NCI-H2227 (cell line): ENCODE measurements around the gene HMX1.

Experiments used
- DNase-seq: peaks from one replicate; lab custom pipeline; 2025; ENCODE audit not compliant: unreplicated experiment; lab: John Stamatoyannopoulos, UW

Gene HMX1

DNA sequence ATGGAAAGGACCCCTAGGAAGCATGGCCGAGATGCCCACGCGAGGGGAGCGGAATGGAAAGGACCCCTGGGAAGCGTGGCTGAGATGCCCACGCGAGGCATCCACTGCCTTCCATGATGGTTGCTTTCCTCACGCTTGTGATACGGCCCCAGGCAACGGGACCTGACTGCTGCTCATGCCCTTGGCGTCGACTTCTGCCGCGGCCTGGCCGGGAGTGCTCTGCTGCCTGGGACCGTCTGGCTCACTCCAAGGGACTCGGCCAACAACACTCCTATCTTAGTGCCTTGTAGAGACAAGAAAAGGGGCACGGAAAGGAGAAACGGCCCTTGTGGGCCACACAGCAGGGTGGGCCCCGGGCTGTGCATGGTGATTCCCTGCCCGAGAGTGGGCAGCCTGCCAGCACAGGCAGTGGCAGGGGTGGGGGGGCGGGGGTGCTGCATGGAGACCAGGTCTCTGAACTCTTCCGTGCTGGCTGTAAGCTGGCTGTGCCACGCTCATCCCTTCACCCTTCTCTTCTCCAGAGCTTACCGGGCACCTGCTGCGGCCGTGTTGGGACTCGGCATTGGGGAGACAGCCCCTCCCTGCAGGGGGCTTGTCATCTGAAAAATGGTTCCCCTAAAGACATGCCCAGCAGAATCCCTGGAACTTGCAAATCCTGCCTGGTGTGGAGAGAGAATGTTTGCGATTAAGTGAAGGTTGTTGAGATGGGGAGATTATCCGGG, 38.6 kb upstream of the HMX1 start:
- no peak for DNase-seq

- no peak for DNase-seq
Measured at GRCh38 chr4:8909548-8909947, 37.9 kb upstream of the HMX1 start.

GRCh38 chr4:8908206-8908893, 36.7 kb upstream of the HMX1 start:
- DNase-seq: no peak

GRCh38 chr4:8907596-8908205, 36.1 kb upstream of the HMX1 start:
- DNase-seq: no peak

DNA sequence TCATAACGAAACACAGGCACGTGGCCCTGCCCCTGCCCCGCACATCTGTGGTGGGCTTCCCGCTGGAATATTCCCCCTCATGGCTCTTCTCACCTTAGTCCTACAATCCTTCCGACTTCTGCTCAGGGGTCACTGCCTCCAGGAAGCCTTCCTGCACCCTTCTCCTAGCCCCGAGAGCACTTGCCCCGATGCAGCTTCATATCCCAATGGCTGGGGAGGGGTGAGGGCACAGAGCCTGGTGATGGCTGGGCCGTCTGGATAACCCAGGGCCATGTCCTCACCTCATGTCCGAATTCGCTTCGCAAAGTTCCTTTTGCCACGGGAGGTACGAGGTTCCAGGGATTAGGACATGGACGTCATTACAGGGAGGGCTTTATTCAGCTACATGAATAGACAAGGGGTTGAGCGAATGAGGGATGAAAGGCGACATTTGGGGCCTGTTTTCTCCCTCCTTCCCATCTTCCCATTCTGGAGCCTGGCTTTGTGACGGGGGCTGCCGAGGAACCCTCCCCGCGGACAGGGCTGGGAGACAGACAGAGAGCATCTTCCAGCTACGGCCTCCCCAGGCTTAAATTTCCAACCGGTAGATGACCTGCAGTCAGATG, 35.5 kb upstream of the HMX1 start:
- no peak for DNase-seq

DNA sequence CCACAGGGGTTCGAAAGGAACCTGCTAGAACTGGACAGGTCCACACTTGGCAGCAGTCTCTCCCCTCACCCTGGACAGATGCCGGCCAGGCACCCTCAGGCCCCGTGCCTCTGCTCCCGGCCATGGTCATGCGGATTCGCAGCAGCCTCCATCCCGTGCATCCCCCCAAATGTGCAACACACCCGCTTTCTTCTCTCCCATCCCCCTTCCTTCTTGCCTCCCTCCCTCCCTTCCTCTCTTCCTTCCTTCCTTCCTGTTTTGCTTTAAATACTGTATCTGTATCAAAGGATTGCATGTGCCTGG, 35.0 kb upstream of the HMX1 start:
- no peak for DNase-seq

DNA sequence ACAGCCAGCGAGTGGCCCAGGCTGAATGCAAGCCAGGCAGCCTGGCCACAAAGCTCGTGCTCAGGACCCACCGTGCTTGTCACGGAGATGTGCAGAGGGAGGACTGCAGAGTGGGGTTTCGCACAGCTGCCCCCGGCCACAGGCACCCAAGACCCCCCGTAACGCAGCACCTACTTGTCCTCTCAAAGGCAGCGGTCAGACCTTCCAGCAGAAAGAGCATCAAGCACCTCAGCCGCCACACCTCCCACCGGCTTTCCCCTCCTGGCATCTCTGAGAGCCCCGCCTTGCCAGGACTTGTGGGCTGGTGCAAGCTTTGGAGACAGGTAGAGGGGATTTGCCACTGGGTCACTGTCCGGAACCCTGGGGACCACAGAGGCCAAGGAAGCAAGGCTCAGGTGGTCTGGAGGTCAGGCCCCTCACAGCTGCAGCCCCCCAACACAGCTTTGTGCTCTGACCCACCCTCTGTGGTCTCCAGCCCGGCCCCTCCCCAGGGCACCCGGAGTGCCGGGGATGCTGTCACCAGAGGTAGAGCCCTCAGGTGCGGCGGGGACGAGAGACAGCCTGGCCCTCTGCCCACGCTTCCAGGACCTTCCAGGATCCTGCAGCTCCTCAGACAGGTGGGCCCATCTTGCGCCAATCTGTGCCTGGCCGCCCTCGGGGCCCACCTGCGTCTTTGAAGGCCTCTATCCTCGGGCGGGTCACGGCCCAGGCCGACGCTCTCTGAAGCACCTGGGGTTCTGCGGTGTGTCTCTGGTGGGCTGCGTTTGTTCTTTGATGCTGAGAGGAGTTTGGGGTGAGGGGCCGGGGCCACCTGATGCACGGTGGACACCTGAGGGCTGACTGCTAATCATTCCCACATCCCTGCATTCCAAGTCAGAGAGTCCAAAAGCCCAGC, 34.4 kb upstream of the HMX1 start:
- DNase-seq: no peak

GRCh38 chr4:8905226-8905772, 33.7 kb upstream of the HMX1 start:
- no peak for DNase-seq

GRCh38 chr4:8904666-8905065, 33.0 kb upstream of the HMX1 start:
- DNase-seq: no peak

- DNase-seq: no peak
Measured at GRCh38 chr4:8904041-8904501, 32.4 kb upstream of the HMX1 start.

DNA sequence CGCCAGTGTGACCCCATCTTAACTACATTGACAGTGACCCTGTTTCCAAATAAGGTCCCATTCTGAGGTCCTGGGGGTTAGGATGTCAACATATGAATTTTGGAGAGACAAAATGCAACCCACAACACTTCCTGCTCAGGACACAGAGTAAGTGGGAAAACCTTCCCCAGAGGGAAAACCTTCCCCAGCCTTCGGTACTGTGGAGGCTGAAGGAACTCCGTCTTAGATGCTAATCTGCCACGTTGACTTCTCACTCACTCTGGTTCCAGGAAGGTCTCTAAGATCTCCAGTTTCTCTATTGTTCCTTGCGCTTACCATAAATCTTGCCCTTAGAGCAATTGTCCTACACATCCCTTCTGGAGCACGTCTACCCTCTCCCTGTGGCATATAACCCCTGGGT, 29.7 kb upstream of the HMX1 start:
- no peak for DNase-seq

- no peak for DNase-seq
Measured at GRCh38 chr4:8900588-8900987, 28.9 kb upstream of the HMX1 start.

DNA sequence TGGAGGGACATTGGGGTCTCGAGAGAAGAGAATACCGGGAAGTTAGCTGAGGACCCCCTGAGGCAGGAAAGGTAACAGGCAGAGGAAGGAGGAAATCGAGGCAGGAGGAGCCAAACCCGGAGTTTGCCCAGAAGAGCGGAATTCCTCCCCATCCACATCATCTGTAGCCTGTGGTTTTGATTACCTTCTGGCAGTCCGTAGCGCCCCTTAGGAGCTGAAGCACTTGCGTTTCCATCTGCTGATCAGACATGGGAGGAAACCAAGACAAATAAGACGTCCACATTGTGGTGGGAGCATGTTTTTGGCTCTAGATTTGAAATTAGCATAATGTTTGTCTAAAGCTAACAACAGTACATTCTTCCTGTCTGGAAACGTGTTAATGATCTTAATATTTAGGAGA, 26.8 kb upstream of the HMX1 start:
- DNase-seq: no peak

GRCh38 chr4:8897251-8898167, 25.9 kb upstream of the HMX1 start:
- no peak for DNase-seq

DNA sequence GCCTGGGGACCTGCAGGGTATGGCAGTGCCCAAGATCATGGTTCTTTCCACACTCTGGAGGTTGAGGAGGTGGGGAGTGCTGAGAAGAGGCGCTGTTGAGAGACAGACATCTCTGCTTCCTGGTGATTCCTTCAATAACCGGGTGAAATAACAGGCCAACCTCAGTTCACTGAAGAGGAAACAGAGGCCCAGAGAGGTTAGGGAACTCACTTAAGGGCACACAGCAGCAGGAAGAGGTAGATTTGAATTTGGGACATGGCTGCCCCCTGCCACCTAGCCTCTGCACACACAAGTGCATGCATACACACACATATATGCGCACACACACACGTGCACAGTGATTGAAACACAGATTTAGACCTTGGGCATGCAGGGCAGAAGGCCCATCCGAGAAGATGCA, 24.9 kb upstream of the HMX1 start:
- DNase-seq: no peak

DNA sequence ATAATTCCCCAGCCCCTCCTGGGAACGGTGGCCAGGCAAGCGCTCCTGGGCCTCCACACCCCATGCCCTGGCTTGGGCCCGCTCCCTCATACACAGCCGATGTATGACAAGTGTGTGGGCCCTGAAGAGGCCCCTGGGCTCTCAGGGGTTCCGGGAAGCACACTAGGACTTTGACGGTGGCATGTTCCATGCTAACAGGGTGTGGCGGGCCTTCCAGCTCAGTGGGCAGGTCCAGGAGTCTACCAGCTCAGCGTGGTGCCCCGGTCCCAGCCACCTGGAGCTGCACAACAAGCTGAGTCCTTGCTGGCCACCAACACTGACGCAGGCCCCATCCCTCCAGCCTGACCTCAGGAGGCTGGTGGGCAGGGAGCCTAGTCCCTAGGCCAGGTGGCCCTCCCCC, 24.4 kb upstream of the HMX1 start:
- DNase-seq: no peak

- DNase-seq: no peak
Measured at GRCh38 chr4:8895295-8895694, 23.7 kb upstream of the HMX1 start.

- no peak for DNase-seq
Measured at GRCh38 chr4:8894424-8894816, 22.8 kb upstream of the HMX1 start.

- DNase-seq: no peak
Measured at GRCh38 chr4:8893624-8894423, 22.2 kb upstream of the HMX1 start.
